HG02852 (cell line): ENCODE results near the gene CUBN.

Experiments used
- ATAC-seq: cut with Tn5 transposase; IDR thresholded peaks from one replicate; pipeline ENCODE4 v1.9.1; 2021; ENCODE audit warnings: mild to moderate bottlenecking, moderate library complexity; ENCODE audit not compliant: unreplicated experiment

CUBN gene

GRCh38 chr10:16992611-16993119 is 136.9 kb downstream of the CUBN start:
- ATAC-seq = no peak

GRCh38 chr10:16991011-16991410 is 138.6 kb downstream of the CUBN start:
- ATAC-seq = no peak

GRCh38 chr10:16989826-16990293 is 139.8 kb downstream of the CUBN start:
- ATAC-seq = no peak

GRCh38 chr10:16988900-16989299 is 140.7 kb downstream of the CUBN start:
- no peak for ATAC-seq

- ATAC-seq = no peak
These were observed 141.5 kb downstream of the CUBN start for GRCh38 chr10:16987976-16988610.

- no peak for ATAC-seq
These were observed 142.4 kb downstream of the CUBN start for GRCh38 chr10:16987206-16987621.

- no peak for ATAC-seq
These were observed 143.0 kb downstream of the CUBN start for GRCh38 chr10:16986406-16987205.

- no peak for ATAC-seq
These were observed 143.6 kb downstream of the CUBN start for GRCh38 chr10:16986082-16986405.

- ATAC-seq = no peak
These were observed 145.4 kb downstream of the CUBN start for GRCh38 chr10:16984242-16984641.

- ATAC-seq = no peak
These were observed 152.8 kb downstream of the CUBN start for GRCh38 chr10:16976803-16977202.

GRCh38 chr10:16975188-16975587 is 154.4 kb downstream of the CUBN start:
- ATAC-seq = no peak

GRCh38 chr10:16968416-16969041 is 161.1 kb downstream of the CUBN start:
- ATAC-seq = no peak

- ATAC-seq = no peak
These were observed 161.7 kb downstream of the CUBN start for GRCh38 chr10:16967866-16968415.

GRCh38 chr10:16966991-16967865 is 162.4 kb downstream of the CUBN start:
- no peak for ATAC-seq

- no peak for ATAC-seq
These were observed 163.7 kb downstream of the CUBN start for GRCh38 chr10:16965740-16966447.

- no peak for ATAC-seq
These were observed 164.3 kb downstream of the CUBN start for GRCh38 chr10:16965344-16965616.

- no peak for ATAC-seq
These were observed 164.9 kb downstream of the CUBN start for GRCh38 chr10:16964576-16965343.

- ATAC-seq = no peak
These were observed 169.1 kb downstream of the CUBN start for GRCh38 chr10:16960551-16960950.

GRCh38 chr10:16957038-16957437 is 172.6 kb downstream of the CUBN start:
- no peak for ATAC-seq
